CD14-positive monocyte (primary cell): ENCODE measurements around the gene CEP162. TPM values are rescaled to one million over a fixed set of nuclear protein-coding genes. Genes with fewer than 3 reads are reported as not detected.

Experiments
- DNase-seq, 3 donors: peaks; one replicate each; pipeline ENCODE4 v3.0.0-alpha.2; 2011 to 2022
- H2AFZ ChIP-seq: 2 replicates; pipeline ENCODE4 v1.6.0; 2012; ENCODE audit warnings: mild to moderate bottlenecking, low read depth, low read length, inconsistent platforms; ENCODE audit not compliant: insufficient read depth, poor library complexity, severe bottlenecking
- H3K27ac ChIP-seq, 2 donors: 1 replicate in 1 of 2; 2 replicates in 1 of 2; pipeline ENCODE4 v1.5.1; 2012 to 2013; ENCODE audit warnings: low read length in 2 of 2, control low read depth in 1 of 2, inconsistent platforms in 1 of 2, low read depth in 1 of 2, mild to moderate bottlenecking in 1 of 2
- H3K27me3 ChIP-seq, 2 donors: one replicate each; pipeline versions ENCODE4 v1.6.0 to v1.6.1; 2011 to 2013; ENCODE audit warnings: low read length in 2 of 2; ENCODE audit not compliant: control insufficient read depth in 2 of 2, insufficient read depth in 2 of 2
- H3K36me3 ChIP-seq, 2 donors: replicated peaks in 1 of 2; 1 replicate in 1 of 2; 2 replicates in 1 of 2; pipeline versions ENCODE4 v1.5.1 to v1.6.1; 2012 to 2013; ENCODE audit warnings: low read length in 2 of 2, control low read depth in 1 of 2, inconsistent platforms in 1 of 2, mild to moderate bottlenecking in 1 of 2; ENCODE audit not compliant: insufficient read depth in 2 of 2, control insufficient read depth in 1 of 2
- H3K4me1 ChIP-seq, 2 donors: 1 replicate in 1 of 2; 2 replicates in 1 of 2; pipeline versions ENCODE4 v1.5.1 to v1.6.1; 2012 to 2013; ENCODE audit warnings: low read length in 2 of 2, control low read depth in 1 of 2, inconsistent platforms in 1 of 2, mild to moderate bottlenecking in 1 of 2, moderate library complexity in 1 of 2; ENCODE audit not compliant: insufficient read depth in 2 of 2, control insufficient read depth in 1 of 2
- H3K4me2 ChIP-seq: replicated peaks from 2 replicates; pipeline ENCODE3; 2012; ENCODE audit warnings: low read length, moderate library complexity, mild to moderate bottlenecking; ENCODE audit not compliant: poor library complexity, severe bottlenecking; ENCODE audit errors: extremely low read depth
- H3K4me3 ChIP-seq, 3 experiments: fragments of 200-600 bp in 1 of 3; sonication (generic) in 1 of 3; replicated peaks in 1 of 3; 1 replicate in 2 of 3; 2 replicates in 1 of 3; pipeline ENCODE4 v1.5.1; 2011 to 2013; ENCODE audit warnings: low read length in 3 of 3, mild to moderate bottlenecking in 3 of 3, control low read depth in 2 of 3, low read depth in 2 of 3, inconsistent platforms in 1 of 3, moderate library complexity in 1 of 3
- H3K79me2 ChIP-seq: 2 replicates; pipeline ENCODE4 v1.6.0; 2012; ENCODE audit warnings: mild to moderate bottlenecking, control low read depth, inconsistent platforms, low read length, moderate library complexity; ENCODE audit not compliant: insufficient read depth
- H3K9ac ChIP-seq: 2 replicates; pipeline ENCODE4 v1.6.0; 2017; ENCODE audit warnings: low read length, mild to moderate bottlenecking; ENCODE audit not compliant: insufficient read depth, poor library complexity, severe bottlenecking
- H3K9me3 ChIP-seq, 2 donors: replicated peaks in 1 of 2; 1 replicate in 1 of 2; 2 replicates in 1 of 2; pipeline versions ENCODE4 v1.5.1 to v1.6.1; 2012 to 2013; ENCODE audit warnings: low read length in 2 of 2, control low read depth in 1 of 2; ENCODE audit not compliant: control insufficient read depth in 1 of 2, insufficient read depth in 1 of 2
- H4K20me1 ChIP-seq: 2 replicates; pipeline ENCODE4 v1.6.0; 2012; ENCODE audit warnings: mild to moderate bottlenecking, low read length, control low read depth, moderate library complexity; ENCODE audit not compliant: insufficient read depth
- H3K27ac Mint-ChIP-seq, 7 donors: one replicate each; pipeline ENCODE4 v1.8.0; 2020; ENCODE audit warnings: mild to moderate bottlenecking in 7 of 7, mixed read lengths in 7 of 7, moderate library complexity in 6 of 7, inconsistent platforms in 2 of 7
- H3K27me3 Mint-ChIP-seq, 3 donors: one replicate each; pipeline ENCODE4 v1.8.0; 2021 to 2022; ENCODE audit warnings: low read depth in 3 of 3, mild to moderate bottlenecking in 3 of 3, mixed read lengths in 3 of 3, moderate library complexity in 3 of 3, inconsistent platforms in 1 of 3
- H3K36me3 Mint-ChIP-seq, 2 donors: one replicate each; pipeline ENCODE4 v1.8.0; 2020; ENCODE audit warnings: mixed read lengths in 2 of 2, inconsistent platforms in 1 of 2, mild to moderate bottlenecking in 1 of 2
- H3K4me1 Mint-ChIP-seq: one replicate; pipeline ENCODE4 v1.8.0; 2020; ENCODE audit warnings: mild to moderate bottlenecking, mixed read lengths
- H3K4me3 Mint-ChIP-seq, 2 donors: one replicate each; pipeline ENCODE4 v1.8.0; 2020; ENCODE audit warnings: mild to moderate bottlenecking in 2 of 2, mixed read lengths in 2 of 2, moderate library complexity in 1 of 2
- H3K9me3 Mint-ChIP-seq, 7 donors: one replicate each; pipeline ENCODE4 v1.8.0; 2020 to 2022; ENCODE audit warnings: mixed read lengths in 7 of 7, mild to moderate bottlenecking in 6 of 7, moderate library complexity in 6 of 7, inconsistent platforms in 2 of 7
- WGBS: methylation state at CpG from one replicate; pipeline ENCODE4 v1.1.5; 2013; ENCODE audit warnings: missing lambda C conversion rate; ENCODE audit not compliant: insufficient coverage; 5-methylcytosine and 5-hydroxymethylcytosine counted together
- intact Hi-C, 2 donors: fragments of 100-400 bp; cut with micrococcal nuclease; formaldehyde crosslinking; loops; one replicate each; pipeline versions ENCODE4 v1.15.0 to v1.15.1; 2023
- polyA plus RNA-seq, 3 donors: library from polyadenylated mRNA; depleted of rRNA in 1 of 3; unstranded in 2 of 3; stranded (reverse) in 1 of 3; fragments of 300-500 nt in 2 of 3; fragments of >200 nt in 1 of 3; fragmentation: Illumina TruSeq in 2 of 3; gene quantifications; 1 replicate in 2 of 3; 2 replicates in 1 of 3; pipeline ENCODE4 v1.2.3, GENCODE V29; 2012 to 2021
- TF ChIP-seq, protein P1 (sequence below): fragments of 200-600 bp; IDR thresholded peaks from one replicate; pipeline ENCODE4 v1.8.0; 2022; ENCODE audit warnings: antibody characterized with exemption, mild to moderate bottlenecking

Gene CEP162
- polyA plus RNA-seq, 3 donors: 1.5 to 2.7 (median 1.6) TPM

DNA sequence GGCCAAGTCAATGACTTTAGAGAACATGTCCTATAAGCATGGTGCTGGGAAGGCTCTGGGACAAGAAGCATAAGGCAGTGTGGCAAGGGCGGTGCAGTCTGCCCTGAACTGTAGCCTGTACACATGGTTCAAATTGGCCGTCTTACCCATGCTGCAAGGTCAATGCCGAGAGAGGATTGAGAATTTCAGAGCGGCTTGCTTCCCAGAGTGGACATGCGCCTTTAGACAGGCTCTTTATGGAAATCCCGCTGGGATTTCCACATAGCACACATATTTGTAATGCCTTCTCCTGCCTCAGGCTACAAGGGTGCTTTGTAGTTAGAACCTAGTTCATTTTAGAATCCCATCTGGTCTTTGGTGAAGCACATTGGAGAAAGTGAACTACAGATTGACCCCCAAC is 36.1 kb upstream of the CEP162 start:
- Histone ChIP-seq H3K27ac (no peak overlapping the region), H3K4me2 (no peak overlapping the region), H3K36me3 (no peaks in the 10 kb centered on the region), H3K4me1 (no peaks in the 10 kb centered on the region), H4K20me1 (no peaks in the 10 kb centered on the region), H2AFZ (no peak overlapping the region), H3K79me2 (no peaks in the 10 kb centered on the region), H3K4me3 (no peak overlapping the region), H3K9ac (no peak overlapping the region), H3K27me3 (no peaks in the 10 kb centered on the region), H3K9me3 (no peaks in the 10 kb centered on the region)
- peaks cover 0 to 2% (median 0%) of the 10 kb centered on the region in 7 donors for H3K9me3 Mint-ChIP-seq
- no peak overlapping the region for H3K27ac Mint-ChIP-seq
- H3K36me3 Mint-ChIP-seq: no peaks in the 10 kb centered on the region
- DNase-seq: no peak
- intact Hi-C loops: no loop called here
- H3K27me3 Mint-ChIP-seq: peaks cover 0 to 2% (median 0%) of the 10 kb centered on the region in 3 donors
- TF ChIP-seq, protein P1, sequence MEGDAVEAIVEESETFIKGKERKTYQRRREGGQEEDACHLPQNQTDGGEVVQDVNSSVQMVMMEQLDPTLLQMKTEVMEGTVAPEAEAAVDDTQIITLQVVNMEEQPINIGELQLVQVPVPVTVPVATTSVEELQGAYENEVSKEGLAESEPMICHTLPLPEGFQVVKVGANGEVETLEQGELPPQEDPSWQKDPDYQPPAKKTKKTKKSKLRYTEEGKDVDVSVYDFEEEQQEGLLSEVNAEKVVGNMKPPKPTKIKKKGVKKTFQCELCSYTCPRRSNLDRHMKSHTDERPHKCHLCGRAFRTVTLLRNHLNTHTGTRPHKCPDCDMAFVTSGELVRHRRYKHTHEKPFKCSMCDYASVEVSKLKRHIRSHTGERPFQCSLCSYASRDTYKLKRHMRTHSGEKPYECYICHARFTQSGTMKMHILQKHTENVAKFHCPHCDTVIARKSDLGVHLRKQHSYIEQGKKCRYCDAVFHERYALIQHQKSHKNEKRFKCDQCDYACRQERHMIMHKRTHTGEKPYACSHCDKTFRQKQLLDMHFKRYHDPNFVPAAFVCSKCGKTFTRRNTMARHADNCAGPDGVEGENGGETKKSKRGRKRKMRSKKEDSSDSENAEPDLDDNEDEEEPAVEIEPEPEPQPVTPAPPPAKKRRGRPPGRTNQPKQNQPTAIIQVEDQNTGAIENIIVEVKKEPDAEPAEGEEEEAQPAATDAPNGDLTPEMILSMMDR: no peak
- H3K4me1 Mint-ChIP-seq: peaks cover 2% of the 10 kb centered on the region
- 95% methylated on average over 3 of the region's 6 CpGs for WGBS
- no peak overlapping the region for H3K4me3 Mint-ChIP-seq

DNA sequence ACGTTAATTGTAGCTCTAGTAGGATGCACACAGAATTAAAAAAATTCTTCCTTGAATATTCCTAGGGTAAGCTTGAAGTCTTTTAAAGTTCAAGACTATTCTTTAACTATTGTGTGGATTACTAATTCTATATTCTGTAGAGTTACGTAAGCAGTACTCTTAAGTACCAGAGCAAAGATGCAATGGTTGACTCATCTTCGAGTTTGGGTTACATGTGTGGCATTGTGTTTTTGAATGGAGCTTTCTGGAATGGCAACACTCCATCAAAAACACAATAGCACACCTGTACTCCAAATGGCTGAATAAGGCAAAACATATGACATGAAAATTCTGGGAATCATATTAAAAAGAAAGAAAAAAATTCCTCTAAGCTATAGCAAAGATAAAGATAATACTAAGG is 33.5 kb upstream of the CEP162 start:
- Histone ChIP-seq H2AFZ (no peak overlapping the region), H3K4me3 (no peak overlapping the region), H4K20me1 (no peaks in the 10 kb centered on the region), H3K27ac (no peak overlapping the region), H3K4me2 (no peak overlapping the region), H3K79me2 (no peaks in the 10 kb centered on the region), H3K4me1 (no peaks in the 10 kb centered on the region), H3K9ac (no peak overlapping the region), H3K27me3 (no peaks in the 10 kb centered on the region), H3K9me3 (no peaks in the 10 kb centered on the region), H3K36me3 (no peaks in the 10 kb centered on the region)
- no peak for DNase-seq
- Mint-ChIP-seq H3K27me3 (peaks cover 0 to 2% (median 0%) of the 10 kb centered on the region in 3 donors), H3K27ac (no peak overlapping the region), H3K36me3 (no peaks in the 10 kb centered on the region), H3K4me1 (peaks cover 6% of the 10 kb centered on the region), H3K4me3 (no peak overlapping the region), H3K9me3 (no peaks in the 10 kb centered on the region)
- TF ChIP-seq, protein P1: no peak
- intact Hi-C loops: no loop called here
- no CpG with 5 or more reads among the region's 3 CpGs for WGBS
